HG02571 (cell line): ENCODE data around the gene CHSY1.

Source experiments
- ATAC-seq: cut with Tn5 transposase; IDR thresholded peaks from one replicate; pipeline ENCODE4 v1.9.1; 2021; ENCODE audit warnings: mild to moderate bottlenecking, moderate library complexity; ENCODE audit not compliant: unreplicated experiment

CHSY1 gene

DNA sequence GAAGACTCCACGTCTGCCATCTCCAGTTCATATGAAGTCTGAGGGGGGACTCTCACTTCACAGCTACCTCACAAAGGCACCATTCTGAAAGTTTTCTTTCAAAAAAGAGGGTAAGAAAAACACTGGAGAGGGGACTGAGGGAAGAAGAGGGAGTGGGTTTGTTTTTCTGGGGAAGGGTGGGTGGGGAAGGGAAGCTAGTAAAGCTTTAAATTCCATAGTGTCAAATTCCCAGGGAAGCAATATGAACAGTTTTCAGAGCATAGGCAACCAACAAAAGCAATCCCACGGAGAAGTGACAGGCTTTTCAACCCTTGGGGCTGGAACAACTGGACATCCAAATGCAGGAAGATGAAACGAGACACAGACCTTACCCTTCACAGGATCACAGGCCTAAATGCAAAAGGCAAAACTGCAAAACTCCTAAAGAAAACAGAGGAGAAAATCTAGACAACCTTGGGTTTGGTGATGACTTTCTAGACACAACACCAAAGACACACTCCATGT, 61.7 kb downstream of the CHSY1 start:
- no peak for ATAC-seq

DNA sequence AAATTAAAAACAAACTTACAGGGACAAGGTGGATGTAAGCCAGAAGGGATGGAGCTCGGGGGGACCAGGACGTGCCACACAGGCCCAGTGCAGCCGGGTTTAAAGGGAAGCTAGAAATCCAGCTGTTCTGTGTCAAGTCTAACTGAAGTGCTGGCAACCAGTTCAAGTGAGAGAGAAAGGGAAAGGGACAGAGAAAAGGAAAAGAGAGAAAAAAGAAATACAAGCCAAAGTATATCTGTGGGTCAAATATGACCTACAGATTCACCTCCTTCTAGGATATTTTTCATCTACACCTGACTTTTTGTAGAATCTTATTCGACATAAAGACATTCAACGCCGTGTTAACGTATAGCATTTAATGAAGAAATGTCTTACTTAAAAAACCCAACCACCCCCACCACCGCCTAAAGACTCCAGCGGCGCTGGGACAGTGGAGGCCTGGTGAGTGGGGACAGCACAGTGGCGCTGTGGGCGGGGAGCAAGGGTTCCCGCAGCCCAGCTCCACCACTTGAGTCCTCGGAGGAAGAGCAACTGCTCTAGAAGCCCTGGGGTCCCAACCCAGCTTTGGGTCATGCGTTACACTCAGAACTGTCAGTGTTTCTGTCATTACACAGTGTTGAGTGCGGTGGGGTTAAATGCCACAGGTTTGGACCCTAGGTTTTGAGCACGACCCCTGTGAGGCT, 62.3 kb downstream of the CHSY1 start:
- ATAC-seq = no peak

DNA sequence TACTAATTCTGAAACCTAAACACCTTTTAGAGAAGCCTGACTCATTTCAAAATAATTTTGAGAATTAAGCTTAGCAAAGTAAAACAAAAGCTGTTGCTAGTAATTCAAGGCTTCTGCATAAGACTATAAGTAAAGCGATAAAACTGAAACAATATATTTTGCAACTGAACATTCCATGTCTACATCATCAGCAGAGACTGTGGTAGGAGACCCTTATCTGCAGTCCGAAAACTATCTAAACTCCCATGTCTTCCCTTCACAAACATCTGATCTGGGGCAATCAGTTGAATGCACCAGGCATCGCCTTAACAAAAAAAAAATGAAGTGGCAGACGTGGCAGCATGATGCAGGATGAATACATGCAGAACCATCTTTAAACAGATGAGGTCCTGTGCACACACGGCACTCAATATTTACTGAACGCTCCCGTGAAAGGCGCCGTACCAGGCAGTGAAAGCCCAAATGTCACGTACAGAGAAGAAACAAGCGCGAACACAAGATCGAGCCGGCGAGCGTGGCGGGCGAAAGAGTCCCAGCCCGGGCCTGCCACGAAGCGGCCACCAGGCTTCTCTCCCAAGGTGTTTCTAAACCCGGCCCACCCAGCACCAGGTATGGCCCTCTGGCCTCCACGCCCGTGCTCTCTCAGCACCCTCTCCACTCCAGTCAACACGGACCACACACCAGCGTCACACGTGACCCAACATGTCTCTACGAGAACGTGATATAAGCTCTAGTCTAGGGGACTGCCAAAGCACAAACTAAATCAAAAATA, 63.0 kb downstream of the CHSY1 start:
- ATAC-seq = peak; percentile 58

DNA sequence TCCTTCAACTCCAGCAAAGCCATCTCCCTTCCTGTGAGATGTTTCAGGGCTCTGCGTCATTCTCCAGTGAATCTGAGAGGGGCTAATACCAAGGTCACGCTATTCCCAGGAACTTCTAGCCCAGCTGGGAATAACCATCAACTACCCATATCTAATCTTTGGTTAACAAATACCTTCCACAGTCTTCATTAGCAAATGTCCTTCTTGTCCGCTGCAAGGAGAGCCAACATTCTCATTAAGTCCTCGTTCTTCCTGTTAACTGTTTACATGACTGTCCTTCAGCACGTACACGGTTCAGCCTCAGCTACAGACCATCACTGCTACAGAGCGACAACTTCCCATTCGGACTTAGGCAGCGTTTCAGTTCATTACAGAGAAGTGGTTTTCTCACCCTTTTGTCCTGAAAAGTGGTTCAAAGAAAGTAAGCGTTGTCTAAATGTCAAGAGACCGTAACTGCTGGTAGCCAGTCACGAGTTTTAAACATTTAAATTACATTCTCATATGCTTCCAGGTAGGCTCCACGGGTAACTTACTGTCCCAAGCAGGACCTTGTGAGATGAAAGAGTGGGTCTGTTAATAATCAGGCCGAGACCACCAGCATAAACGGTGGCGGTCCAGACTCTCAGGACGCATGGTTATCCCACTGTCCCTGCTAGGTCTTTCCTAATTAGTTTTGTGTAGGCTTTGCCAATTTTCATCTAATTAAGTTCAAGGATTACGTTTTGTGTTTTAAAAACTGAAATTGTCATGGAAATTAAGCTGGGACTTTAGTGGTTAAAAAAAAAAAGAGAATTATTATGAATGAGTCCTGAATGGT, 63.8 kb downstream of the CHSY1 start:
- ATAC-seq = no peak

DNA sequence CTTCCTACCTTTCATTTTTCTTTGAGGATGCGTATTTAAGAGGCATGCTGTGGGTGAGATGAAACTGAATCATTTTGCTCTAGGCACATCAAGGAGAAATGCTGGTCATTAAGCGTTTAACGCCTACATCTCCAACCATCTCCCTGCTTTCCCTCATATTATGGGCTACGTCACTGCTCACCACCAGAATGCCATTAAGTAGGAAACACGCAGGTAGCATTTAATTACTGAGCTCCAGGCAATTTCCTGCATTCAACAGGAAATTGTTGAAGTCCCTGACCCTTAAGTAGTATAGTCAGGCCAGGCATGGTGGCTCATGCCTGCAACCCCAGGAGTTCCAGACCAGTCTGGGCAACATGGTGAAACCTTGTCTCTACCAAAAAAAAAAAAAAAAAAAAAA, 66.1 kb downstream of the CHSY1 start:
- no peak for ATAC-seq

DNA sequence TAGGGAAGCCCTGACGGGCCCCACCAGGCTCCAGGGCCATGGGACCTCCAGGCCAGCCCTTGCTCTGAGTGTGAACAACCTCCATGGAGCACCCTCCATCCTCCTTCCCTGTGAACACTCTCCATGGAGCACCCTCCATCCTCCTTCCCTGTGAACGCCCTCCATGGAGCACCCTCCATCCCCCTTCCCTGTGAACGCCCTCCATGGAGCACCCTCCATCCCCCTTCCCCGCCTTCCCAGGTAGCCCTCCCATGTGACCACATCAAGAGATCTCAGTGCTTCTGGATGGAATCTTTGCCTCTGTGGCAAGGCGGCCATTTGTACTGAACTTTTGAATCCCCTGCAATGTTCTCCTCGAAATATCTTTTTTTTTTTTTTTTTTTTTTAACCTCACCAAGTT, 66.5 kb downstream of the CHSY1 start:
- no peak for ATAC-seq

DNA sequence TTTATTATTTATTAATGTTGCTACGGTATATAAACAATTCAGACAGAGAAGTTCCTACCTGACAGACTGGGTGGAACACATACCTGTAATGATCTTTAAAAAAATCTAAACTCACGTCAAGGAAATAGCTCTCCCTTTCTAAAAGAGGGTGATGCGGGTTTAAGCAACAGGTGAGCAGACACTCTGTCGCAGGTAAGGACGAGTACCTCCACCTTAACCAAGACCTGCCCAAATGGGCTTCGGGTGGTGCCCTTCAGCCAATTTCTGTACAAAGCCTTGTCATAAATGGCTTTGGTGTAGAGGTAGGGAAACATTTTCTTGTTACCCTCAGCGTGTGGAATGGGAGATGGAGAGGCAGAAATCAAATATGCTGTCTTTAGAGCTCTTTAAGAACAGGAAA, 67.0 kb downstream of the CHSY1 start:
- no peak for ATAC-seq

DNA sequence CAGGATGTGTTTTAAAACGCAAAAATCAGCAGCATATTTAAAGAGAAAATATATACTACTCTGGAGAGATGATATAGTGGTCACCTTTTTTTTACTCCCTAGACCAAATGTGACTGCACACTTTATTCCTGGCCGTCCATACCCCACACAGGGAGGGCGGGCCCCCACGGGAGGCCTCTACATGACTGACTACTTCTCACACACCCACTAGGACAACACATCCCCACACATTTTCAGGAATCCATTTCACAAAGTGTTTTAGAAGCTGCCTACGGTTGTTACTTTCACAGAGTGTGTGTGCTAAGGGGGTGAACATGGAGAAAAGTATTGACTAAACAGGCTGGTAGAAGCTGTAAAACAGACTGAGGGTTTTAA, 67.9 kb downstream of the CHSY1 start:
- ATAC-seq = no peak

DNA sequence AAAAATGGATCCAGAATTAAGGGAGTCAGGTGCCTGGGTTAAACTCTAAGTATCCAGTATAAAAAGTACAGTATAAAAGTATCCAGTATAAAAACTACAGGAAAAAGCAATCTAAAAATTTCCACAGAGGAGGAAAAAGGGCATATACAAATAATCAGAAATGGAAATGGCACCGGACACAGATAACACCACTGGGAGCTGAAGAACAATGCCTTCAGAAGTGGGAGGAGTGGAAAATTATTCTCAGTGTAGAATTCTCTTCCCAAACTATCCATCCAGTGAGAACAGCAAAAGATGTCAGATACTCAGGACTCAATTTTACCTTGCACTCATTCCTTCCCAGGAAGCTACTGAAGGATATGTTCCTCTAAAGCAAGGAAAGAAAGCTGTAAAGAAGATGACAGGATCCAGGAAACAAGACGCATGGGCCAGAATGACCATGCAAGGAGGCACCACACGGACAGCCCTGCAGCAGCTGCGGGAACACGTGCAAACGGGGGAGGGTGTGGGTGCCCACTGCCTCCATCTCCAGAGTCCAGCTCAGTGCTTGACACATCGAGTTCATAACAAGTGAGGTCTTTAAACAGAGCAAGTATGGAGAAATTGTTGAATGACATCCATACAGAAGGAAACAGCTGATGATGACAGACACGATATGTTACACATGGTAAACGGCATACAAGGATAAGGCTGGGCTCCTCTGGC, 68.5 kb downstream of the CHSY1 start:
- ATAC-seq = no peak

DNA sequence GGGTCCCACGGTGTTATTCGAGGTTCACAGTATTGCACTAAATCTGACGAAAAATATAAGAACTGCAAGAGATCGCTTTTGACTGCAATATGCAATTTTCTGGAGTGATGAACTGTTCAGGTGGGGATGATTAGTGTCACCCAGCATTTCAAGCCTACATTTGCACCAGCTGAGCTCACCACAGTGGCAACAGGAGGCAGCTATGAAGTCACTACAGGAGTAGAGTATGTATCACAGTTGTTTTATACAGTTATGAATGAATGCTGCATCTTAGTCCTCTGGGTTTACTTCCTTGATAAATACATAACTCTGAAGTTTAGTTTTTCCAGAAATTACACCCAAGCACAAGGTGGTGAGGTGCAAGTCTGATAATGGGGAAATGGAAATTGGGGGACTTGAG, 69.6 kb downstream of the CHSY1 start:
- no peak for ATAC-seq

DNA sequence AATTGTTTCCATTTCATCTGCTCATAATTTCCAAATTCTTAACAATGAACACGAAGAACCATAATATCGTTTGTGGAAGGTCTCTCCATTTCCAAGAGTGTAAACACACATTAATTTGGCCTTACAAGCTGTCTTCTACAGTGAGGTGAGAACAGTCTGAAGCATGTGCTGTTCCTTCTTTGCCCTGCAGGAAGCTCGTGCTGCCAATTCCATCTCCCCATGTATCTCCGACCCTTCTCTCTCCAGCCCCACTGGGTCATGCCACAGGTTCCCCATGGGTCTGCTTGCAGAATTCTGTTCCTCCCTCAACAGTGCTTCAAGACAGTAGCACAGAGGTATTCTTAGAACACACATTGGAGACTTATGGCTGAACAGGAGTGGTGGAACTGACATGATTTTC, 70.5 kb downstream of the CHSY1 start:
- no peak for ATAC-seq

DNA sequence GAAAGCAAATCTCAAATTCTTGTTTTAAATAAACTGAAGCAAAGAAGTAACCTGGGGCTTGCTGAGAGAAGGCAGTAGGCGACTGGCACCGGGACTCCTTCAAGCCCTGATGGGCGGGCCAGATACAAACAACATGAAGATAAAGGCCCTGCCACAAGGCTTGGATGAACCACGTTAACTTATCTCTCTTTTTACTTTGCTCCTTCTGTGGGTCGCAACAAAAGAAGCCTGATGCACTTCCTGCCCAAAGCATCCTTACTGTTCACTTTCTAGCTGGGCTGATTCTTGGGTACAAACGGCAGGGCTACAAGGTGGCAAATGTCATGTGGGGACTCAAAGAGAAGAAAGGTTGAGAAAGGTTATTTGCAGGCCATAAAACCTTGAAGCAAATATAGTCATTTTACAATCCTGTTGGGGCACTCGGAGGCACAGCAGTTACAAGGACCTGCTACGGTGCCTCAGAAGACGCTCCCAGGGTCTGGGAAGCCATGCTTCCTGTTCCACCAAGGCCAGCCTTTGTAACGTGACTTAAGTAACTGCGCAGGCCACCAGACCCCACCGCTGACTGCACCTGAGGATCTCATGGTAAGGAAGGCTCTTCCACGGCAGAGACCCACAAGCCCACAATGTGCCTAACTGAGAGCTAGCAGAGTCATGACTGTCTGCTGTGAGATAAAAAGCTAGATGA, 71.1 kb downstream of the CHSY1 start:
- no peak for ATAC-seq

DNA sequence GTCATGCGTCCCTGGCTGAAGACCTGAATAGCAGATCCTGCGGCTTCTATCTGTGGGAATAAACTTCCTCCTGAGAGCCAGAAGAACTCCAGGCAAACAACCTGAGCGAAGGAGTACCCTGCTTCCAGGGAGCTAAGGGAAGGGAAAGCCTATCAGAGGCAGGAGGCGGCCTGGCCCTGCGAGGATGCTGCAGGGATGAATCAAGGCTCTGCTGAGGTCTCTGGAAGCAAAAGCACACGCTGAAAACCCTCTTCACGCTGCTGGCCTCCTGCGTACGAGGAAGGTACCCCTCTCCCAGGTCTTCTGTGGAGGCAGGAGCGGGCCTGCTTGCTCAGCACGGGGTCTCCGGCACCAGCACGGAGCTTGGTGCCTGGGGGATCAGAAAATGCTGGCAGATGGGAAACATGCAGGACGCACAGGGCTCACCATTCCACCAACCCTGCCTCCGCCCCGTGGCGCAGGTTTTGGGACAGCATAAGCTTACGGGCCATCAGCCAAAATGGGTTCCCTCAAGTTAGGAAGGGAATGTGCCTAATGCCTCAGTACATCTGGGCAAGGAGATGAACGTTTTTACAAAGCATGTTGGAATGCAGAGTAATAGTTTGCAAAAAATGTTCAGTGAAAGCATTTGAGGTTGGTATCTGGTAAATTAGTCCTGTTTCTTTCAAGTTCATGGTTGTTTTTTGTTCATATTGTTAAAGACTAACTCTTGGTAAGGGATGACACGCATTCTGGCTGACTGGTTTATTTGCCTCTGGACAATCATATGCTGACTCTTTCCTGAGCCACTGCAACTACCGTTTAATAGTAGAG, 72.3 kb downstream of the CHSY1 start:
- no peak for ATAC-seq

DNA sequence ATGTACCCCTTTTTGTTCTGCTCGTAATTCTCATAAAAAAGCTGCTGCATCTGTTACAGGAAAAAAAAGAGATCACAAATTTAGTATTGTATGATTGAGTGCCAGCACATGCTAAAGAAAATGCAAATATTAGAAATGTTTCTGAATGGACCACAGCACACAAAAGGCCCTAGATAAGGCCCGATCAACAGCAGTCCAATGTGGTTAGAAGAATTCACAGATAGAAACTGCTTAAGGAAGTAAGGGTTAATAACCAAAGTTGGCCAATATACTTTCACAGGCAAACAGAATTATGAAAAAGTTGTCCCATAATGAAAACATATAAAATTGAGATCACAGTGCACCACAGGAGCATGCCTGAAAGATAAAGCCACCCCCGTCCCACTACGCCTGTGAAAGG, 72.9 kb downstream of the CHSY1 start:
- ATAC-seq = no peak

DNA sequence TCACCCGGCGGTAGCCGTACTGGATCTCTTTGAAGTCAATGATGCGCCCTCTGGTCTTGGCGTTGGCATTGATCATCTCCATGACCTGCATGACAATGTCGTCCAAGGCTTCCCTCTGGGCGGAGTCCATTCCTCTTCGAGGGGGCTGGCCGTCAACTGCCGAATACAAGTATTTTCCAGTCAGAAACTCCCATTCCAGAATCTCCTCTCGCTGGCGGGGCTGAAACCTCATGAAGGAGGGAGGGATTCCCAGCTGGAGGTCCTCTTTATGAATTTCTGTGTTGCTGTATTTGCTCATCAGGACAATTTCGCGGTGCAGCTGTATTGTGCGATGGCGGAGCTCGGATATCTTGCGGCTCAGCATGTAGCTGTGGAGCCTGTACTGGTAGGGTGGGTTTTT, 73.4 kb downstream of the CHSY1 start:
- no peak for ATAC-seq

DNA sequence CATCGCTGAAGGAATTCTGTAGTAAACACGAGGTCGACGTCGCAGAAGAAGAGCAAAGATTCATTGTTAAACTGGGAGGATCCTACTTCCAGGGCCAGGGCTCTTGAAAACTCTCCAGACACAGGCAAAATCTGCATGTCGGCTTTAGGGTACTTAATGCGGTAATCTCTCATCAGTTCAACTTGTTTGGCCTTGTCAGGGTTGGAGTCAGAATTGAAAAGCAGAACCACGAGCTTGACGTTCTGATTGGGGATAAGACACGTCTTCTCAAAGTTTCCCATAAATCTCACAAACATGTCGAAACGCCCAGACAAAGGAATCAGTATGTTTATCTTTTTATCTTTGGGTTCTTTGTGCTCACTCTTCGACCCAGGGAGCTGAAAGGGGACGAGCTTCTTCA, 74.0 kb downstream of the CHSY1 start:
- ATAC-seq = no peak

DNA sequence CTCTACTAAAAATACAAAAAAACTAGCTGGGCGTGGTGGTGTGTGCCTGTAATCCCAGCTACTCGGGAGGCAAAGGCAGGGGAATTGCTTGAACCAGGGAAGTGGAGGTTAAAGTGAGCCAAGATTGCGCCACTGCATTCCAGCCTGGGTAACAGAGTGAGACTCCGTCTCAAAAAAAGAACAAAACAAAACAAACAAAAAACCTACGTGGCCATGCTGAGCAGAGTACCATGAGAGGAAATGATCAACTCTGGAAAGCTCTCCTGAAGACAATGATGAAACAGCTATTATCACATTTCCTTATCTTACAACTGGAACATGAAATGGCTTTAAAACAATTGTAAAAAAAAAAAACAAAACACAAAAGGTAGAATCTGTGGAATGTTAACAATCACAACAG, 75.2 kb downstream of the CHSY1 start:
- no peak for ATAC-seq

DNA sequence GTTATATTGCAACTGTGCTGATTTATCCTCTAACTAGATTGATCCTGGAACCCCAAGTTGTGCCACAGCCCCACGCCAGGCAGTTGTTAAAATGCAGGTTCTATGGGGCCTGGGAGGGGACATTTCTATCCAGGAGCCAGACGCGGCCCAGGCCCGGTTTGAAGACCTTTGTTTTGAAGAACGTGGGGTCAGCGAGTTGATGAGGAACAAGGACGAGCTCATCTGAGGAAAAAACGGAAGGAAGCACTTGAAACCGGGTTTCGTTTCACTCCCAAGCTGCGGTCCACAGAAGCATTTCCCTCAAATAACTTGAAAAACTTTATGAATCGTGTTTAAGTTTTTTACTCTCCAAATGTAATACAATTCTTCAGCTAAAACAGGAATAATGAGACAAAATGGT, 76.4 kb downstream of the CHSY1 start:
- ATAC-seq = no peak

DNA sequence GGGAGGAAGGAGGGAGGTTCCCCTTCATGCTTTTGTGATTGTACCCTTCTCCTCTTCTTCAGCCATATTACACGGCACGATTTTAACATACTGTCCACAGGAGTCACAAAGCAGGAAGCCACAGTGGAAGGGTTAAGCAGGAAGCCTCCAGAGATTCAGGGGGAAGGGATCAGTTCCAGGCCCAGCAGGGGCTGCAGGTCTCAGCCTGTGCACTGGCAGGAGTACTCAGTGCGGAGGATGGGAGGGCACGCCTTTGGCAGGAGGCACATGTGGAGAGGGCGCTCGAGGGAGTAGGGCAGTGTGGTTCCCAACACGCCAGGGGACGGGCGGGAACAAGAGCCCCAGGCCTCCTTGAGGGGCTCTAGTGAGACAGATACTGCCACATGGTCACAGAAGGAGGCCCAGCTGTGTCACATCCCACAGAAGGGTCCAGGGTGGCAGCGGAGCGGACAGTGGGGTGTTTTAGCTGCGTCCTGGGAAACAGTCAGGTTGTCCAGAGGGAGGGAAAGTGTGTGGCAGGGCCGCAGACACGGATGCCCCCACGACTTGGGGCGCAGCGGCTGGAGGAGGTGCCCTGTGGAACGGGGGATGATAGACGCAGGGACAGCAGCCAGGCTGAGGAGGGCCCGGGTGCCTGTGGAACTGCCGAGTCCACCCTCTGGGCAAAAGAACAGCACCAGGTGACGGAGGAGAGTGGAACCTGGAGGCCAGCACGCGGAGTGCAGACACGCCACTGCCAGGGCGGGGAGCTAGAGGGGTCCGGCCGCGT, 77.5 kb downstream of the CHSY1 start:
- no peak for ATAC-seq
